Ecto neural progenitor cell (in vitro differentiated cells): Measurements from ENCODE around the gene REC114.
"Not testable (repeated sequence)": the region's sequence is repeated elsewhere in the genome, so short reads cannot be mapped to it uniquely, and the experiment has no call there.

Experiments used
- DNase-seq: peaks from one replicate; pipeline ENCODE4 v3.0.0-alpha.2; 2018; ENCODE audit warnings: low spot score

Gene REC114, protein sequence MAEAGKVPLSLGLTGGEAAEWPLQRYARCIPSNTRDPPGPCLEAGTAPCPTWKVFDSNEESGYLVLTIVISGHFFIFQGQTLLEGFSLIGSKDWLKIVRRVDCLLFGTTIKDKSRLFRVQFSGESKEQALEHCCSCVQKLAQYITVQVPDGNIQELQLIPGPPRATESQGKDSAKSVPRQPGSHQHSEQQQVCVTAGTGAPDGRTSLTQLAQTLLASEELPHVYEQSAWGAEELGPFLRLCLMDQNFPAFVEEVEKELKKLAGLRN

DNA sequence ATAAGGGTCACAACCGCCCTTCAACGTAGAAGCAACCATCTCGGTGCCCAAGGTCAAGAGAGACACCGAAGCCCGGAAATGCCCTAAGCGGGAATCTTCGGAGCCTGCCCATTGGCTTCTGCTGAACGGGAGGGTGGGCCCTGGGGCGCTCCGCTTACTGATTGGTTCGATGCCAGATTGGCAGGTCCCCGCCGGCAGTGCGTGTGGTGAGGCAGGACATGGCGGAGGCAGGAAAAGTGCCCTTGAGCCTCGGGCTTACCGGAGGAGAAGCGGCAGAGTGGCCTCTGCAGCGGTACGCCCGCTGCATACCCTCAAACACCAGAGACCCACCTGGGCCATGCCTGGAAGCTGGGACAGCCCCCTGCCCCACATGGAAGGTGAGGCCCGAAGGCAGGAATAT is at the start of gene REC114:
Gene REC114 (plus strand): TSS at position 197 of the 400 bp plus-strand sequence. CDS start 22 bp downstream, at position 219.
- no peak for DNase-seq

GRCh38 chr15:73393336-73393735 is 49.6 kb upstream of the REC114 start:
- peak; percentile 17 for DNase-seq

- DNase-seq: no peak
Observed at GRCh38 chr15:73394782-73395181, 48.2 kb upstream of the REC114 start.

GRCh38 chr15:73395671-73396070 is 47.3 kb upstream of the REC114 start:
- no peak for DNase-seq

GRCh38 chr15:73397461-73397860 is 45.5 kb upstream of the REC114 start:
- DNase-seq: peak; percentile 34

- DNase-seq: no peak
Observed at GRCh38 chr15:73398861-73399260, 44.1 kb upstream of the REC114 start.

DNA sequence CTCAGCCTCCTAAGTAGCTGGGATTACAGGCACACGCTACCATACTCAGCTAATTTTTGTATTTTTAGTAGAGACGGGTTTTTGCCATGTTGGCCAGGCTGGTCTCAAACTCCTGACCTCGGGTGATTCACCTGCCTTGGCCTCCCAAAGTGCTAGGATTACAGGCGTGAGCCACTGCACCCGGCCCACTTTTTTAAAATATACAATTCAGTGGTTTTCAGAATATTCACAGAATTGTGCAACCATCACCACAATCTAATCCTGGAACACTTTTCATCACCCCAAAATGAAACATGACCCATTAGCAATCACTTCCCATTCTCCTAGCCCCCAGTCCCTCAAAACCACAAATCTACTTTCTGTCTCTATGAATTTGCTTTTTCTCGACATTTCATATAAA is 42.7 kb upstream of the REC114 start:
- DNase-seq: not testable (repeated sequence)

GRCh38 chr15:73403171-73403570 is 39.8 kb upstream of the REC114 start:
- no peak for DNase-seq

GRCh38 chr15:73414876-73415275 is 28.1 kb upstream of the REC114 start:
- DNase-seq: no peak

- no peak for DNase-seq
Observed at GRCh38 chr15:73424506-73424905, 18.5 kb upstream of the REC114 start.

GRCh38 chr15:73425510-73425909 is 17.5 kb upstream of the REC114 start:
- DNase-seq: no peak

DNA sequence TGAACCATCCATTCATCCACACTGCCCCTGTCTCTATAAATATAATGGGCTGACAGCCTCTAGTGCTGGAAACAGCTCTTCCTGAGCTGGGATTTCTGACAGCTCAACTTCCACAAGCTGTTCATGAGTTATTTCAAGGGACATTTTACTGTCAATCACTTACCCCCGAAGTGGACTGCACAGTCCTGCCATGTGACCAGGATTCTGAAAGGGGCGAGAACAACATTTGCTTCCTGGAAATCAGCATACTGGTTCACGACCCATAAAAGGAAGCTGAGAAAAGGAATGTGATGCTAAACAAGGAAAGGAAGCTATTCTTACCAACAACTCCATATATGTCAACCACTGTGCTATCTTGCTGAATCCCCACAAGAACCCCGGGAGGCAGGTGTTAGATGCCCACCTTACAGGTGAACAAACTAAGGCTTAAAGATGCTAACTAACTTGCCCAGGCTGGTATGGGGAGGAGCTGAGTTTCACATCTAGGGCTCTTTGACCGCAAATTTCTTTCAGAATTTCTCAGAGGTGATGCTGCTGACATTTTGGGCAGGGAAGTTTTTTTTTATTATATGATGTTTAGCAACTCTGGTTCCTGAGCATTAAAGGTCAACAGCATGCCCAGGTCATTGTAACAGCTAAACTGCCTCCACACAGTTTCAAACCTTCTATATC is 16.5 kb upstream of the REC114 start:
- no peak for DNase-seq

- DNase-seq: not testable (repeated sequence)
Observed at GRCh38 chr15:73431329-73431728, 11.6 kb upstream of the REC114 start.

DNA sequence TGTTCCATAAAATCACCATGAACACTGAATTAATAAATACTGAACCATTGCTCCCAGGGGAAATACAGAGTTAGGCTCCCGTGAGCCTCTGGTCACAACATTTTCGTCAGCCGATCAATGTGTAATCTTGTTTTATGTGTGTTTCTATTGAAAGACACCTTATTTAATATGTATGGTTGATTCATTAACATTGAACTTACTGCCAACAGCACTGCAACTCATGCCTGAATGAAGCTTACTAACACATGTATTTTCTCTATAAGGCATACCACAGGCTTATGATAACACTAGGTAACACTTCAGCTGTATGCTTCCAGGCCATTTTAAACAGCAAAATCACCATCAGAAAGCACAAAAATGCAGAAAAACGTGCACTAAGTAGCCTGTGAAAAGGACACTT is 9.1 kb upstream of the REC114 start:
- DNase-seq: no peak

- DNase-seq: no peak
Observed at GRCh38 chr15:73436613-73437012, 6.4 kb upstream of the REC114 start.

DNA sequence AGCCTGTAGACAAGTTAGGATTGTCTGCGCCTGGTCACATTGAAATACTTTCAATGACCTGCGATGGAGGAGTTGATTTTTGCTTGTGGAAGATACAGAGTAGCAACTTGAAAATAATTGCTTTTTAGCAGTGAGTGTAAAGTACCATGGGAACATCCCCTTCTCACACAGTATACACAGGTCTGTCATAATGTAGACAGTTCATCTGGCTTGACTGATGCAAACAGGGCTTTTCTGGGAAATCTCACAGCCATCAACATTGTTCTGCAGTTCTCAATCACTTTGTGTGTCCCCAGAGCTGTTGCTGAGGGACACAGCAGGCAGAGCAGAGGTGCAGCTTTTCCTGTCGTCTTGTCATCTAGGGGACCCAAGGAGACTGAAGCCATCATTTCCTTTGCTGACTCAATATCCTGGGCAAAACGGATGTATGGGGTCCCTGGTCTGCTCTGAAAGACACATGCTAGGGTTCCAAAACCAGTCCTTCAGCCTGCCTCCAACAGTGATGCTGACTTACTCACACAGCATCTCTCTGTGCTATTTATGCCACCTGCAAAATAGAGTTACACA is 5.3 kb upstream of the REC114 start:
- DNase-seq: no peak

- DNase-seq: no peak
Observed at GRCh38 chr15:73438651-73439050, 4.3 kb upstream of the REC114 start.

DNA sequence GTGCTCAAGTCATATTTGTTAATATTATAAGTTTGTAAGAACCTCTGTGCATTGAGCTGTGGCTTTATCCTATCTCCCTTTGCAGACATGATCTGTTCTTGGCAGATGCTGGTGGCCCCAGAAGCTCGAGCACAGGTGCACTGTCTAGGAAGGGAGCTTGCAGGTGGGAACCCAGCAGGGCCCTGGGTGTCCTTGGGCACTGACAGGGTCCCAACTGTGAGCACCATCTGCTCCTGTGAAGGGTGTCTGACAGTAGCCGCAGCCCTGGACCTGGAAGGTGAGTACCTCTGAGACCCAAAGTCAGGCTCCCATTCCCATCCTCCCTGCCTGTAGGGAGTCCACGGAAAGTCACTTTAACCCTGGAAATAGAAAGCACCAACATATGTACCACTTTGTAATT is 2.4 kb upstream of the REC114 start:
- no peak for DNase-seq

DNA sequence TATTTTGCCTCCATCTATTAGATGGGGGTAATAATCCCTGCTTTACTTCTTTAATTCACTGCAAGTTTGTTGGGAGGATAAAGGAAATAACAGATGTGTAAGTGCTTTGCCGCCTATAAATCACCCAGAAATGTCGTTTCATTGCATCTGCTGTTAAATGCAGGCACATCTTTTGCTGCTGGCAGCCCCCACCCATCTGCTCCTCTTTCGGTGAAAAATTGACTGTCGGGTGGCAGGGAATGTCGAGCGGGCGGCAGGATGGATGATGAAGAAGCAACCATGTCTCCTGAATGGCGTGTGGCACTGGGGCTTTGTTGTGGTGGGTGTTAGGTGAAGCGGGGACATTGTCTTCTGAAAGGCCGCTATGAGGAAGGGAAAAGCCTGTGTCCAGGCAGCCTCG is 543 bp upstream of the REC114 start:
- no peak for DNase-seq

DNA sequence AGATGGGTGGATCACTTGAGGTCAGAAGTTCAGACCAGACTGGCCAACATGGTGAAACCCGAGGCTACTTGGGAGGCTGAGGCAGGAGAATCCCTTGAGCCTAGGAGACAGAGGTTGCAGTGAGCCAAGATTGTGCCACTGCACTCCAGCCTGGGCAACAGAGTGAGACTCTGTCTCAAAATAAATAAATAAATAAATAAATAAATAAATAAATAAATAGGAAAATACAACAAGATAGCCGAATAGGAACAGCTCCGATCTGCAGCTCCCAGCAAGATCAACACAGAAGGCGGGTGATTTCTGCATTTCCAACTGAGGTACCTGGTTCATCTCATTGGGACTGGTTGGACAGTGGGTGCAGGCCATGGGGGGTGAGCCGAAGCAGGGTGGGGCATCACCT is 4.5 kb downstream of the REC114 start:
- not testable (repeated sequence) for DNase-seq

DNA sequence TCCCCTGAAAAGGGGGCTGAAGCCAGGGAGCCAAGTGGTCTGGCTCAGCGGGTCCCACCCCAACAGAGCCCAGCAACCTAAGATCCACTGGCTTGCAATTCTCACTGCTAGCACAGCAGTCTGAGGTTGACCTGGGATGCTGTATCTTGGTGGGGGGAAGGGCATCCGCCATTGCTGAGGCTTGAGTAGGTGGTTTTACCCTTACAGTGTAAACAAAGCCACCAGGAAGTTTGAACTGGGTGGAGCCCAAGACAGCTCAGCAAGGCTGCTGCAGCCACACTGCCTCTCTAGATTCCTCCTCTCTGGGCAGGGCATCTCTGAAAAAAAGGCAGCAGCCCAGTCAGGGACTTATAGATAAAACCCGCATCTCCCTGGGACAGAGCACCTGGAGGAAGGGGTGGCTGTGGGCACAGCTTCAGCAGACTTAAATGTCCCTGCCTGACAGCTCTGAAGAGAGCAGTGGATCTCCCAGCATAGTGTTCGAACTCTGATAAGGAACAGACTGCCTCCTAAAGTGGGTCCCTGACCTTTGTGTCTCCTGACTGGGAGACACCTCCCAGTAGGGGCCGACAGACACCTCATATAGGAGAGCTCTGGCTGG is 5.3 kb downstream of the REC114 start:
- not testable (repeated sequence) for DNase-seq

- not testable (repeated sequence) for DNase-seq
Observed at GRCh38 chr15:73449980-73450379, 7.0 kb downstream of the REC114 start.

- no peak for DNase-seq
Observed at GRCh38 chr15:73454096-73454495, 11.1 kb downstream of the REC114 start.
